SK-N-SH treated with all-trans-retinoic acid at 6 μM for 48 hours (cell line): ENCODE data around the gene RSRP1.
"Not testable (repeated sequence)": the region's sequence is repeated elsewhere in the genome, so short reads cannot be mapped to it uniquely, and the experiment has no call there.

ENCODE experiments used
- BACH2 ChIP-seq: fragments of 250-450 bp; sonication (Bioruptor Pico); IDR thresholded peaks from 2 replicates; pipeline ENCODE4 v1.9.0; 2021; ENCODE audit warnings: mild to moderate bottlenecking, borderline replicate concordance
- GLIS3 ChIP-seq: fragments of 250-450 bp; sonication (Bioruptor Pico); IDR thresholded peaks from 2 replicates; pipeline ENCODE4 v1.5.0; 2020; ENCODE audit warnings: mild to moderate bottlenecking, moderate library complexity
- ISL1 ChIP-seq: fragments of 250-450 bp; sonication (Bioruptor Pico); IDR thresholded peaks from 2 replicates; pipeline ENCODE4 v2.1.2; 2022; ENCODE audit warnings: mild to moderate bottlenecking, moderate library complexity
- PPARA ChIP-seq: fragments of 250-450 bp; sonication (Bioruptor Pico); IDR thresholded peaks from 2 replicates; pipeline ENCODE4 v1.5.0; 2020; ENCODE audit warnings: mild to moderate bottlenecking, borderline replicate concordance
- TSHZ2 ChIP-seq: fragments of 250-450 bp; sonication (Bioruptor Pico); IDR thresholded peaks from 2 replicates; pipeline ENCODE4 v1.5.0; 2020; ENCODE audit warnings: mild to moderate bottlenecking, moderate library complexity

DNA sequence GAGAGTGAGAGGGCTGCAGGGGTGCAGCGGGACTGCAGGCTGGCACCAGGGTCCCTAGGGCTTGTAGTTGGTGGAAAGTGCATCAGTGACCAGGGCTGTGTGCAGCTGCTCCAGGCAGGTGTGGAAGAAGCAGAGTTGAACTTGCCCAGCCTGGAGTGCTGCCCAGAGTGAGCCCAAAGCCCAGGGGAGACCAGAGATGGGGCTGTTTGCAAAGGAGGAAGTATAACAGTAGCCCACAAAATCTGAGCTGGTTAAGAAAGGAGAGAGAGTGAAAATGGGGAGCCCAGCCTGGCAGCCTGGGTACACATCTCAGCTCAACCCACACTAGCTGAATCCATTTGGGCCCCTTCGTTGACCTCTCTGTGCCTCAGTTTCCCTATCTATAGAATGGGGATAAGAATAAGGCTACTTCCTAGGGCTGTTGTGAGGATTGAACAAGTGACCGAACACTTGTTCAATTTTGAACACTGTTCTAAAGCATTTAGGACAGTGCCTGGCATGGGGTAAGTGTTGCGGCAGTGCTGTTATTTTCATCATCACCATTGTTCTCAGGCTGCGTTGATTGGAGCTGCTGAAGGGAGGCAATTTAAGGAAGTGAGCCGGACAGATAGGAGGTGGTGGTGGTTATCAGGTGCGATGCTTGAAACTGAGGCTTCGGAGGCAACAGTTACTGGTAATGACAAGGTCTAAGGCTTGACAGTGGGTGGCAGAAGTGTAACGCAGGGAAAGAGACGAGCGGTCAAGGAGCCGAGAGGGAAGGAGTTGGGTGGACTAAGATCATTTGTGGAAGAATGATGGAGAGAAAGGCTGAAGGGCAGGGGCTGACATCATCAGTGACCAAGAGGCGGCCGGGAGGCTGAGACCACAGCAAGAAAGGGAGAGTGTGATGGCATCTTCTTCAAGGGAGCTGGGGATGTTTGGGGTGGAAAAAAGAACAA, 47.9 kb upstream of the RSRP1 start:
- TF ChIP-seq BACH2 (CRISPR knock-in tag); ISL1 (CRISPR knock-in tag); GLIS3 (CRISPR knock-in tag); PPARA; TSHZ2 (CRISPR knock-in tag): not testable (repeated sequence)
